MM.1S (cell line): ENCODE results near the gene DUSP10.

Source experiments
- CTCF ChIP-seq: fragments of 300-600 bp; sonication (generic); IDR thresholded peaks from 2 replicates; pipeline ENCODE4 v1.5.1; 2016; ENCODE audit warnings: antibody characterized with exemption, low read length, mixed read lengths
- EZH2phosphoT487 ChIP-seq: fragments of 300-600 bp; sonication (generic); IDR thresholded peaks from 2 replicates; pipeline ENCODE4 v1.6.1; 2018; ENCODE audit warnings: antibody characterized with exemption, low read length

- TF ChIP-seq CTCF: no peak
- TF ChIP-seq EZH2phosphoT487: no peak
Observed at GRCh38 chr1:221704306-221704705, 37.6 kb downstream of the DUSP10 start.
